Iris pigment epithelial cell (primary cell): ENCODE measurements around the gene GNB1.
A peak's percentile ranks its signal among the peaks of the same experiment; 100 is the strongest.

Experiments used
- DNase-seq: peaks from one replicate; pipeline ENCODE4 v3.0.0-alpha.2; 2011; ENCODE audit warnings: low read depth

Gene GNB1

GRCh38 chr1:1781526-1781903 lies 109.4 kb downstream of the GNB1 start:
- no peak for DNase-seq

- no peak for DNase-seq
These were observed 110.0 kb downstream of the GNB1 start for GRCh38 chr1:1780598-1781525.

- DNase-seq: peak; percentile 79
These were observed 110.9 kb downstream of the GNB1 start for GRCh38 chr1:1779691-1780597.

GRCh38 chr1:1779320-1779675 lies 111.6 kb downstream of the GNB1 start:
- no peak for DNase-seq

GRCh38 chr1:1778663-1779319 lies 112.1 kb downstream of the GNB1 start:
- DNase-seq: no peak

GRCh38 chr1:1777950-1778662 lies 112.8 kb downstream of the GNB1 start, which contains the start of gene NADK:
Gene NADK, minus strand, starts transcription at chr1:1778470. Its CDS starts 13,064 bp downstream, at chr1:1765406.
- no peak for DNase-seq

GRCh38 chr1:1777583-1777899 lies 113.3 kb downstream of the GNB1 start:
- no peak for DNase-seq

- DNase-seq: no peak
These were observed 114.0 kb downstream of the GNB1 start for GRCh38 chr1:1776672-1777582.

- no peak for DNase-seq
These were observed 115.3 kb downstream of the GNB1 start for GRCh38 chr1:1775327-1776226.

GRCh38 chr1:1773874-1774273 lies 117.0 kb downstream of the GNB1 start:
- DNase-seq: no peak

- DNase-seq: no peak
These were observed 119.8 kb downstream of the GNB1 start for GRCh38 chr1:1771096-1771495.

GRCh38 chr1:1770102-1770501 lies 120.8 kb downstream of the GNB1 start:
- DNase-seq: no peak

- no peak for DNase-seq
These were observed 122.5 kb downstream of the GNB1 start for GRCh38 chr1:1768249-1768992.

GRCh38 chr1:1764876-1765470 lies 125.9 kb downstream of the GNB1 start:
- no peak for DNase-seq

GRCh38 chr1:1763657-1764621 lies 126.9 kb downstream of the GNB1 start:
- peak; percentile 12 for DNase-seq

- no peak for DNase-seq
These were observed 129.1 kb downstream of the GNB1 start for GRCh38 chr1:1761504-1762376.
